ENCODE measurements around the gene ANAPC5.

DNA sequence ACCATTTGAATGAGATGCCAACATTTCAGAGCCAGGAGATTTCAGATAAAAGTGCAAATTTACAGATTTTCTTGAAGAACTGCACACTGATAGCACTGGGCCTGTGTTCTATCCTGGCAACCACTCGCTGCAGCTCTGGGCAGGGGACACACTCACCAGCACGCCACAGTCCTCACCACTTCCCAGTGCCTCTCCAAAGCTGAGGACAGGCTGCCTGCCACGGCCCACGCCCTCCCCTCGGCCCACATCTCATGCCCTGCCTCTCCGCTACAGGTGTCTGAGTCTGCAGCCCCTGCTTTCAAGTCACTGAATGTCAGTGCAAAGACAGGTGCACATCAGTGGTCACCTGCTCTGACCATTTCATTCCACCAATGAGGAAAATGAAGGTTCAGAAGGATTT, 68.4 kb downstream of the ANAPC5 start:
- no peak for TF ChIP-seq POLR2A (IDR thresholded peaks at IDR 0.05)
- TF ChIP-seq, protein P1, sequence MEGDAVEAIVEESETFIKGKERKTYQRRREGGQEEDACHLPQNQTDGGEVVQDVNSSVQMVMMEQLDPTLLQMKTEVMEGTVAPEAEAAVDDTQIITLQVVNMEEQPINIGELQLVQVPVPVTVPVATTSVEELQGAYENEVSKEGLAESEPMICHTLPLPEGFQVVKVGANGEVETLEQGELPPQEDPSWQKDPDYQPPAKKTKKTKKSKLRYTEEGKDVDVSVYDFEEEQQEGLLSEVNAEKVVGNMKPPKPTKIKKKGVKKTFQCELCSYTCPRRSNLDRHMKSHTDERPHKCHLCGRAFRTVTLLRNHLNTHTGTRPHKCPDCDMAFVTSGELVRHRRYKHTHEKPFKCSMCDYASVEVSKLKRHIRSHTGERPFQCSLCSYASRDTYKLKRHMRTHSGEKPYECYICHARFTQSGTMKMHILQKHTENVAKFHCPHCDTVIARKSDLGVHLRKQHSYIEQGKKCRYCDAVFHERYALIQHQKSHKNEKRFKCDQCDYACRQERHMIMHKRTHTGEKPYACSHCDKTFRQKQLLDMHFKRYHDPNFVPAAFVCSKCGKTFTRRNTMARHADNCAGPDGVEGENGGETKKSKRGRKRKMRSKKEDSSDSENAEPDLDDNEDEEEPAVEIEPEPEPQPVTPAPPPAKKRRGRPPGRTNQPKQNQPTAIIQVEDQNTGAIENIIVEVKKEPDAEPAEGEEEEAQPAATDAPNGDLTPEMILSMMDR (IDR thresholded peaks at IDR 0.05), result no peak

All from esophagus squamous epithelium (tissue), 4 donors.